ENCODE data around the gene SAXO1.

- TF ChIP-seq CTCF (conservative IDR thresholded peaks at IDR 0.05), result no peak
- no peak for TF ChIP-seq EZH2 (IDR thresholded peaks at IDR 0.05; ENCODE audit: low read depth)
These were observed 127.0 kb downstream of the SAXO1 start for GRCh38 chr9:18905883-18906629.
